Vagina (tissue), 2 donors: Measurements from ENCODE around the gene FGF12.

Experiments used
- POLR2A ChIP-seq, 2 donors: fragments of 450-650 bp; IDR thresholded peaks; one replicate each; pipeline ENCODE4 v1.6.1; 2017; ENCODE audit warnings: antibody characterized with exemption in 2 of 2, mild to moderate bottlenecking in 2 of 2, moderate library complexity in 2 of 2
- POLR2AphosphoS5 ChIP-seq, 2 donors: sonication (generic); formaldehyde crosslinking; IDR thresholded peaks; one replicate each; pipeline ENCODE4 v1.9.0; 2017; ENCODE audit warnings: antibody characterized with exemption in 2 of 2, mild to moderate bottlenecking in 2 of 2, low read depth in 1 of 2; ENCODE audit not compliant: insufficient read depth in 1 of 2
- TF ChIP-seq, protein P1 (sequence below), 3 experiments: fragments of 450-650 bp in 2 of 3; fragments of 200-600 bp in 1 of 3; sonication (generic) in 1 of 3; IDR thresholded peaks; one replicate each; pipeline ENCODE4 v1.5.1; 2017 to 2019; ENCODE audit warnings: antibody characterized with exemption in 3 of 3, mild to moderate bottlenecking in 2 of 3, moderate library complexity in 2 of 3

DNA sequence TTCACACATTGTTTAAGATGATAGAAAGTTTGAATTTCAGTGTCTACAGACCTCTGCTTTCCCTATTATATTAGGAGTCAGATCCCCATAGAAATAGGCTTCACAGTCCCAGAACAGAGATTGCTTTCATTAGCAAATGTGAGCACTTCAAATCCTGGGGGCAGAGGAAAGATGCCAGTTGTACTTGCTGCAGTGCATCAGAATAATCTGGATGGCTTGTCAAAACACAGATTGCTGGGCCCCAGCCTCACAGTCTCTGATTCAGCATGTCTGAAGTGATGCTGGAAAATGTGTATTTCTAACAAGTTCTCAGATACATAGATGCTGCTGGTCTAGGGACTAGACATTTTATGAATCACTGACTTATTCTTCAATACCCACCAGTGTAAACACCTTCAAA lies 375.2 kb downstream of the FGF12 start:
- TF ChIP-seq, protein P1, sequence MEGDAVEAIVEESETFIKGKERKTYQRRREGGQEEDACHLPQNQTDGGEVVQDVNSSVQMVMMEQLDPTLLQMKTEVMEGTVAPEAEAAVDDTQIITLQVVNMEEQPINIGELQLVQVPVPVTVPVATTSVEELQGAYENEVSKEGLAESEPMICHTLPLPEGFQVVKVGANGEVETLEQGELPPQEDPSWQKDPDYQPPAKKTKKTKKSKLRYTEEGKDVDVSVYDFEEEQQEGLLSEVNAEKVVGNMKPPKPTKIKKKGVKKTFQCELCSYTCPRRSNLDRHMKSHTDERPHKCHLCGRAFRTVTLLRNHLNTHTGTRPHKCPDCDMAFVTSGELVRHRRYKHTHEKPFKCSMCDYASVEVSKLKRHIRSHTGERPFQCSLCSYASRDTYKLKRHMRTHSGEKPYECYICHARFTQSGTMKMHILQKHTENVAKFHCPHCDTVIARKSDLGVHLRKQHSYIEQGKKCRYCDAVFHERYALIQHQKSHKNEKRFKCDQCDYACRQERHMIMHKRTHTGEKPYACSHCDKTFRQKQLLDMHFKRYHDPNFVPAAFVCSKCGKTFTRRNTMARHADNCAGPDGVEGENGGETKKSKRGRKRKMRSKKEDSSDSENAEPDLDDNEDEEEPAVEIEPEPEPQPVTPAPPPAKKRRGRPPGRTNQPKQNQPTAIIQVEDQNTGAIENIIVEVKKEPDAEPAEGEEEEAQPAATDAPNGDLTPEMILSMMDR (IDR thresholded peaks at IDR 0.05) = no peak
- TF ChIP-seq POLR2AphosphoS5 (IDR thresholded peaks at IDR 0.05; ENCODE audit: insufficient read depth in 1 of 2, low read depth in 1 of 2) (no peak), POLR2A (IDR thresholded peaks at IDR 0.05) (no peak)
